Neuronal stem cell (in vitro differentiated cells): ENCODE results near the gene MYH7.
A peak's percentile ranks its signal among the peaks of the same experiment; 100 is the strongest.

Experiments used
- DNase-seq: peaks from one replicate; pipeline ENCODE4 v3.0.0-alpha.2; 2013; ENCODE audit warnings: low spot score
- H2AFZ ChIP-seq: one replicate; pipeline ENCODE4 v1.6.1; 2013; ENCODE audit warnings: mild to moderate bottlenecking, low read length, inconsistent platforms
- H2AK5ac ChIP-seq: 2 replicates; pipeline ENCODE4 v1.6.1; 2013; ENCODE audit warnings: low read depth, mild to moderate bottlenecking, inconsistent platforms, low read length, moderate library complexity, mixed read lengths
- H2BK120ac ChIP-seq: 2 replicates; pipeline ENCODE4 v1.6.1; 2013; ENCODE audit warnings: low read depth, mild to moderate bottlenecking, inconsistent platforms, low read length, moderate library complexity, mixed read lengths
- H2BK12ac ChIP-seq: one replicate; pipeline ENCODE4 v1.6.1; 2013; ENCODE audit warnings: low read length, inconsistent platforms
- H2BK15ac ChIP-seq: 2 replicates; pipeline ENCODE4 v1.6.1; 2013; ENCODE audit warnings: mild to moderate bottlenecking, low read length, inconsistent platforms, mixed read lengths
- H2BK5ac ChIP-seq: one replicate; pipeline ENCODE4 v1.6.1; 2013; ENCODE audit warnings: inconsistent platforms, mild to moderate bottlenecking, low read length, moderate library complexity
- H3K14ac ChIP-seq: one replicate; pipeline ENCODE4 v1.6.1; 2013; ENCODE audit warnings: low read length, inconsistent platforms
- H3K18ac ChIP-seq: 2 replicates; pipeline ENCODE4 v1.6.1; 2013; ENCODE audit warnings: low read length, inconsistent platforms
- H3K23ac ChIP-seq: 2 replicates; pipeline ENCODE4 v1.6.1; 2013; ENCODE audit warnings: low read depth, mild to moderate bottlenecking, mixed read lengths, low read length, inconsistent platforms; ENCODE audit not compliant: poor library complexity
- H3K27ac ChIP-seq: replicated peaks from 3 replicates; pipeline ENCODE4 v1.5.1; 2013; ENCODE audit warnings: low read length, inconsistent platforms
- H3K27me3 ChIP-seq, 3 experiments: 2 replicates each; pipeline ENCODE4 v1.6.1; 2013; ENCODE audit warnings: low read length in 3 of 3, mild to moderate bottlenecking in 2 of 3, inconsistent platforms in 1 of 3, low read depth in 1 of 3, mixed read lengths in 1 of 3, moderate library complexity in 1 of 3; ENCODE audit not compliant: control insufficient read depth in 3 of 3, insufficient read depth in 3 of 3
- H3K36me3 ChIP-seq, 2 donors: replicated peaks in 1 of 2; 2 replicates each; pipeline ENCODE4 v1.6.1; 2013; ENCODE audit warnings: low read length in 2 of 2; ENCODE audit not compliant: control insufficient read depth in 2 of 2, insufficient read depth in 2 of 2
- H3K4ac ChIP-seq: 2 replicates; pipeline ENCODE4 v1.6.1; 2013; ENCODE audit warnings: inconsistent platforms, mild to moderate bottlenecking, low read length, moderate library complexity
- H3K4me1 ChIP-seq, 2 donors: 1 replicate in 1 of 2; 2 replicates in 1 of 2; pipeline ENCODE4 v1.6.1; 2013; ENCODE audit warnings: low read length in 2 of 2, low read depth in 1 of 2; ENCODE audit not compliant: control insufficient read depth in 2 of 2, insufficient read depth in 1 of 2
- H3K4me2 ChIP-seq: one replicate; pipeline ENCODE4 v1.6.1; 2013; ENCODE audit warnings: mild to moderate bottlenecking, low read length, inconsistent platforms; ENCODE audit not compliant: insufficient read depth, poor library complexity, severe bottlenecking
- H3K4me3 ChIP-seq, 2 donors: 2 replicates each; pipeline ENCODE4 v1.5.1; 2013; ENCODE audit warnings: low read length in 2 of 2, mild to moderate bottlenecking in 2 of 2, inconsistent platforms in 1 of 2, moderate library complexity in 1 of 2
- H3K79me1 ChIP-seq: one replicate; pipeline ENCODE4 v1.6.1; 2013; ENCODE audit warnings: low read depth, mild to moderate bottlenecking, inconsistent platforms, low read length, moderate library complexity
- H3K9ac ChIP-seq: one replicate; pipeline ENCODE4 v1.6.1; 2013; ENCODE audit warnings: mild to moderate bottlenecking, low read depth, low read length, inconsistent platforms; ENCODE audit not compliant: poor library complexity
- H3K9me3 ChIP-seq, 2 donors: replicated peaks in 1 of 2; 2 replicates each; pipeline versions ENCODE3 to v1.6.1; 2013; ENCODE audit warnings: low read length in 2 of 2, mild to moderate bottlenecking in 2 of 2, inconsistent platforms in 1 of 2, low read depth in 1 of 2, mixed read lengths in 1 of 2, moderate library complexity in 1 of 2; ENCODE audit not compliant: control insufficient read depth in 2 of 2, insufficient read depth in 1 of 2
- H4K8ac ChIP-seq: one replicate; pipeline ENCODE4 v1.6.1; 2013; ENCODE audit warnings: low read depth, mild to moderate bottlenecking, inconsistent platforms, low read length, moderate library complexity
- H4K91ac ChIP-seq: one replicate; pipeline ENCODE4 v1.6.1; 2013; ENCODE audit warnings: low read length, low read depth, mild to moderate bottlenecking, inconsistent platforms; ENCODE audit not compliant: poor library complexity
- WGBS, 2 donors: extraction: QIAGEN DNeasy Blood & Tissue Kit; methylation state at CpG; one replicate each; pipeline ENCODE4 v1.1.7; 2013; ENCODE audit warnings: missing lambda C conversion rate in 2 of 2, mixed read lengths in 1 of 2; ENCODE audit not compliant: insufficient read length in 2 of 2, insufficient replicate concordance in 1 of 2; ENCODE audit errors: extremely low coverage in 2 of 2; 5-methylcytosine and 5-hydroxymethylcytosine counted together

Gene MYH7

GRCh38 chr14:23469127-23469905 lies 33.9 kb upstream of the MYH7 start, which contains the start of gene NGDN:
Gene NGDN, plus strand, starts transcription at chr14:23469703. Its CDS starts 13 bp downstream, at chr14:23469716.
- H3K4me3 ChIP-seq = peak within 1 kb of the TSS; percentile 80 to 94

GRCh38 chr14:23468704-23469126 lies 33.3 kb upstream of the MYH7 start:
- H3K4me1 ChIP-seq = peaks cover 4 to 9% of the 10 kb centered on the region in 2 donors
- H2BK12ac ChIP-seq = no peak overlapping the region
- no peak overlapping the region for H3K9ac ChIP-seq
- H3K27ac ChIP-seq = peak overlapping the region; percentile 71
- no peak overlapping the region for H2BK5ac ChIP-seq
- H3K27me3 ChIP-seq = no peaks in the 10 kb centered on the region
- no peak overlapping the region for H4K91ac ChIP-seq
- H3K79me1 ChIP-seq = no peaks in the 10 kb centered on the region
- no peak overlapping the region for H3K4ac ChIP-seq
- peak overlapping the region; percentile 34 for H3K4me2 ChIP-seq
- peaks cover 5 to 31% of the 10 kb centered on the region in 2 donors for H3K36me3 ChIP-seq
- H2AK5ac ChIP-seq = no peak overlapping the region
- H3K23ac ChIP-seq = no peak overlapping the region
- H3K9me3 ChIP-seq = no peaks in the 10 kb centered on the region
- peak overlapping the region; percentile 12 for H3K18ac ChIP-seq
- no peak overlapping the region for H4K8ac ChIP-seq
- H3K4me3 ChIP-seq = peak overlapping the region; percentile 33 to 55
- H3K14ac ChIP-seq = no peak overlapping the region
- WGBS, 2 donors = no CpG with 5 or more reads among the region's 15 CpGs
- no peak overlapping the region for H2BK120ac ChIP-seq
- H2AFZ ChIP-seq = peak overlapping the region; percentile 87
- H2BK15ac ChIP-seq = no peak overlapping the region
- DNase-seq = no peak

More at GRCh38 chr14:23469127-23469905, 33.9 kb upstream of the MYH7 start, which contains the start of gene NGDN:
- Histone ChIP-seq H3K4me1 (peaks cover 4 to 9% of the 10 kb centered on the region in 2 donors), H2AFZ (peak within 1 kb of the TSS; percentile 87), H2BK15ac (no peak within 1 kb of the TSS), H4K8ac (no peak within 1 kb of the TSS), H4K91ac (no peak within 1 kb of the TSS), H3K23ac (no peak within 1 kb of the TSS), H3K4ac (no peak within 1 kb of the TSS), H3K4me2 (peak within 1 kb of the TSS; percentile 58), H3K18ac (peak within 1 kb of the TSS; percentile 12), H2BK5ac (no peak within 1 kb of the TSS), H2BK12ac (no peak within 1 kb of the TSS), H2BK120ac (no peak within 1 kb of the TSS), H3K9ac (peak within 1 kb of the TSS; percentile 61), H3K27ac (peak within 1 kb of the TSS; percentile 71), H3K36me3 (peaks cover 5 to 37% of the 10 kb centered on the region in 2 donors), H2AK5ac (no peak within 1 kb of the TSS), H3K9me3 (no peaks in the 10 kb centered on the region), H3K79me1 (no peaks in the 10 kb centered on the region), H3K14ac (no peak within 1 kb of the TSS), H3K27me3 (no peaks in the 10 kb centered on the region)
- DNase-seq = peak; percentile 100
- no CpG with 5 or more reads among the region's 41 CpGs for WGBS, 2 donors

GRCh38 chr14:23465261-23465660 lies 29.8 kb upstream of the MYH7 start:
- H3K4me2 ChIP-seq = no peak overlapping the region
- H2BK12ac ChIP-seq = no peak overlapping the region
- no peak overlapping the region for H2BK15ac ChIP-seq
- H2BK120ac ChIP-seq = no peak overlapping the region
- peaks cover 2 to 4% of the 10 kb centered on the region in 2 donors for H3K4me1 ChIP-seq
- no peak for DNase-seq
- no peak overlapping the region for H2AFZ ChIP-seq
- no peaks in the 10 kb centered on the region for H3K27me3 ChIP-seq
- H3K18ac ChIP-seq = no peak overlapping the region
- no peak overlapping the region for H3K14ac ChIP-seq
- H3K4me3 ChIP-seq = no peak overlapping the region
- no peaks in the 10 kb centered on the region for H3K9me3 ChIP-seq
- H3K23ac ChIP-seq = no peak overlapping the region
- no peak overlapping the region for H3K27ac ChIP-seq
- no peak overlapping the region for H4K91ac ChIP-seq
- no peak overlapping the region for H2BK5ac ChIP-seq
- H3K4ac ChIP-seq = no peak overlapping the region
- H3K79me1 ChIP-seq = no peaks in the 10 kb centered on the region
- no peaks in the 10 kb centered on the region for H3K36me3 ChIP-seq
- H2AK5ac ChIP-seq = no peak overlapping the region
- H4K8ac ChIP-seq = no peak overlapping the region
- no CpG with 5 or more reads among the region's 3 CpGs for WGBS, 2 donors
- H3K9ac ChIP-seq = no peak overlapping the region

GRCh38 chr14:23464700-23465099 lies 29.2 kb upstream of the MYH7 start:
- Histone ChIP-seq H3K9me3 (no peaks in the 10 kb centered on the region), H3K79me1 (no peaks in the 10 kb centered on the region), H2AK5ac (no peak overlapping the region), H3K4me2 (no peak overlapping the region), H3K14ac (no peak overlapping the region), H3K4ac (no peak overlapping the region), H2BK15ac (no peak overlapping the region), H4K91ac (no peak overlapping the region), H3K23ac (no peak overlapping the region), H3K27me3 (no peaks in the 10 kb centered on the region), H3K9ac (no peak overlapping the region), H2BK12ac (no peak overlapping the region), H3K18ac (no peak overlapping the region), H3K27ac (no peak overlapping the region), H3K4me3 (no peak overlapping the region), H2AFZ (no peak overlapping the region), H4K8ac (no peak overlapping the region), H2BK5ac (no peak overlapping the region), H3K4me1 (peaks cover 1 to 3% of the 10 kb centered on the region in 2 donors), H3K36me3 (no peaks in the 10 kb centered on the region), H2BK120ac (no peak overlapping the region)
- no peak for DNase-seq
